Stimulated activated naive CD4-positive, alpha-beta T cell (primary cell): Measurements from ENCODE around the gene COL4A2.
"Not testable (repeated sequence)": the region's sequence is repeated elsewhere in the genome, so short reads cannot be mapped to it uniquely, and the experiment has no call there.

Experiments
- DNase-seq, 6 experiments: peaks; one replicate each; lab custom pipeline; 2025; lab: John Stamatoyannopoulos, UW

Gene COL4A2

GRCh38 chr13:110307767-110308655, 927 bp downstream of the COL4A2 start:
- no peak for DNase-seq

GRCh38 chr13:110308656-110309359, 1.7 kb downstream of the COL4A2 start:
- DNase-seq = no peak

- no peak for DNase-seq
Observed at GRCh38 chr13:110309661-110310524, 2.8 kb downstream of the COL4A2 start.

- no peak for DNase-seq
Observed at GRCh38 chr13:110310541-110311442, 3.7 kb downstream of the COL4A2 start.

GRCh38 chr13:110311443-110312338, 4.6 kb downstream of the COL4A2 start:
- DNase-seq = no peak

GRCh38 chr13:110312339-110313031, 5.4 kb downstream of the COL4A2 start:
- no peak for DNase-seq

- DNase-seq = not testable (repeated sequence)
Observed at GRCh38 chr13:110313261-110313660, 6.2 kb downstream of the COL4A2 start.

- DNase-seq = not testable (repeated sequence)
Observed at GRCh38 chr13:110313733-110314132, 6.6 kb downstream of the COL4A2 start.

- no peak for DNase-seq
Observed at GRCh38 chr13:110314516-110315245, 7.6 kb downstream of the COL4A2 start.

GRCh38 chr13:110316196-110316595, 9.1 kb downstream of the COL4A2 start:
- DNase-seq = no peak

GRCh38 chr13:110317093-110317492, 10.0 kb downstream of the COL4A2 start:
- no peak for DNase-seq

GRCh38 chr13:110317496-110318195, 10.6 kb downstream of the COL4A2 start:
- no peak for DNase-seq

GRCh38 chr13:110318920-110319319, 11.8 kb downstream of the COL4A2 start:
- DNase-seq = no peak

- no peak for DNase-seq
Observed at GRCh38 chr13:110319397-110319773, 12.3 kb downstream of the COL4A2 start.

- DNase-seq = peak in 2 of 6 experiments; percentile 1 to 14
Observed at GRCh38 chr13:110319774-110320509, 12.9 kb downstream of the COL4A2 start.

GRCh38 chr13:110320645-110321044, 13.6 kb downstream of the COL4A2 start:
- no peak for DNase-seq

- not testable (repeated sequence) for DNase-seq
Observed at GRCh38 chr13:110321573-110321972, 14.5 kb downstream of the COL4A2 start.
